GM12878 (cell line): Measurements from ENCODE around the gene LRRC8A. TPM values are rescaled to one million over a fixed set of nuclear protein-coding genes. Genes with fewer than 3 reads are reported as not detected.

ENCODE experiments used
- ATF7 ChIP-seq: fragments of 450-650 bp; IDR thresholded peaks from 2 replicates; pipeline ENCODE4 v1.6.1; 2016; ENCODE audit warnings: low read depth, mild to moderate bottlenecking
- CBX3 ChIP-seq: fragments of 200-600 bp; sonication (generic); IDR thresholded peaks from 2 replicates; pipeline ENCODE4 v1.6.1; 2016; ENCODE audit warnings: low read depth, borderline replicate concordance
- ELK1 ChIP-seq: IDR thresholded peaks from 2 replicates; pipeline ENCODE4 v1.6.1; 2012; ENCODE audit warnings: low read depth, low read length, improper control_type of control experiment
- MAX ChIP-seq: IDR thresholded peaks from 2 replicates; pipeline ENCODE4 v1.6.1; 2012; ENCODE audit warnings: low read depth, low read length, improper control_type of control experiment
- MTA3 ChIP-seq: IDR thresholded peaks from 2 replicates; pipeline ENCODE4 v1.6.1; 2012; ENCODE audit warnings: low read length, inconsistent platforms, borderline replicate concordance
- MYC ChIP-seq: IDR thresholded peaks from 2 replicates; pipeline ENCODE4 v1.6.1; 2011; ENCODE audit warnings: mild to moderate bottlenecking, low read length, moderate library complexity, inconsistent platforms; ENCODE audit not compliant: insufficient read depth, insufficient replicate concordance, insufficient read length, severe bottlenecking
- ZBTB11 ChIP-seq: fragments of 450-650 bp; formaldehyde crosslinking; IDR thresholded peaks from 2 replicates; pipeline ENCODE4 v1.5.0; 2022; ENCODE audit warnings: mild to moderate bottlenecking, missing genetic modification characterization
- polyA plus RNA-seq, 11 experiments: library from polyadenylated mRNA; depleted of rRNA in 4 of 11; unstranded in 6 of 11; stranded (reverse) in 5 of 11; fragments of >200 nt; fragmentation: Nextera tagmentation in 4 of 11; fragmentation: Illumina TruSeq in 1 of 11; extraction: Ambion mirVana in 4 of 11; extraction: Trizol in 1 of 11; gene quantifications; 1 replicate in 1 of 11; 2 replicates in 10 of 11; pipeline versions ENCODE4 v1.2.1 to v1.2.3, GENCODE V29; 2011 to 2016; ENCODE audit warnings: inconsistent platforms in 2 of 11, missing spikeins in 2 of 11, low read depth in 1 of 11
- total RNA-seq, 4 experiments: library from RNA; depleted of rRNA in 3 of 4; stranded (reverse); fragments of >200 nt in 3 of 4; fragmentation: Illumina TruSeq in 1 of 4; extraction: Trizol in 1 of 4; gene quantifications; 2 replicates each; pipeline versions ENCODE4 v1.2.1 to v1.2.3, GENCODE V29; 2013 to 2021

The LRRC8A gene
- total and polyA plus RNA-seq, 10 of the 15 experiments (the other 5 are each of a cell fraction or from before 2014, with no cell fraction given): 1.6 to 15.9 (median 9.7) TPM

- TF ChIP-seq ZBTB11 (CRISPR knock-in tag) (no peak), MAX (no peak), ELK1 (no peak), CBX3 (no peak), MTA3 (no peak), ATF7 (no peak), MYC (no peak)
Measured at GRCh38 chr9:128835246-128836210, 46.4 kb upstream of the LRRC8A start (continued).
